ENCODE measurements around the gene ATG4B. TPM values are rescaled to one million over a fixed set of nuclear protein-coding genes. Genes with fewer than 3 reads are reported as not detected.

The ATG4B gene
- total and polyA plus RNA-seq, 9 of the 15 experiments (the other 6 are each of a cell fraction or from before 2014, with no cell fraction given): 5.9 to 58.8 (median 35.6) TPM

GRCh38 chr2:241701399-241702154 lies 64.1 kb downstream of the ATG4B start, which contains the start of gene ING5 (continued):
- no peak for TF ChIP-seq ZNF780A (CRISPR knock-in tag; IDR thresholded peaks at IDR 0.05)
- TF ChIP-seq, protein P1, sequence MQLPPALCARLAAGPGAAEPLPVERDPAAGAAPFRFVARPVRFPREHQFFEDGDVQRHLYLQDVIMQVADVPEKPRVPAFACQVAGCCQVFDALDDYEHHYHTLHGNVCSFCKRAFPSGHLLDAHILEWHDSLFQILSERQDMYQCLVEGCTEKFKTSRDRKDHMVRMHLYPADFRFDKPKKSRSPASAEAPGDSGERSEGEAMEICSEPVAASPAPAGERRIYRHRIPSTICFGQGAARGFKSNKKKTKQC (CRISPR knock-in tag; IDR thresholded peaks at IDR 0.05): 0 out of 2 replicates have a peak, but pooled peaks have one; percentile 16
- TF ChIP-seq RAD51 (IDR thresholded peaks at IDR 0.05; ENCODE audit: borderline replicate concordance, low read depth): no peak
- TF ChIP-seq, protein P2, sequence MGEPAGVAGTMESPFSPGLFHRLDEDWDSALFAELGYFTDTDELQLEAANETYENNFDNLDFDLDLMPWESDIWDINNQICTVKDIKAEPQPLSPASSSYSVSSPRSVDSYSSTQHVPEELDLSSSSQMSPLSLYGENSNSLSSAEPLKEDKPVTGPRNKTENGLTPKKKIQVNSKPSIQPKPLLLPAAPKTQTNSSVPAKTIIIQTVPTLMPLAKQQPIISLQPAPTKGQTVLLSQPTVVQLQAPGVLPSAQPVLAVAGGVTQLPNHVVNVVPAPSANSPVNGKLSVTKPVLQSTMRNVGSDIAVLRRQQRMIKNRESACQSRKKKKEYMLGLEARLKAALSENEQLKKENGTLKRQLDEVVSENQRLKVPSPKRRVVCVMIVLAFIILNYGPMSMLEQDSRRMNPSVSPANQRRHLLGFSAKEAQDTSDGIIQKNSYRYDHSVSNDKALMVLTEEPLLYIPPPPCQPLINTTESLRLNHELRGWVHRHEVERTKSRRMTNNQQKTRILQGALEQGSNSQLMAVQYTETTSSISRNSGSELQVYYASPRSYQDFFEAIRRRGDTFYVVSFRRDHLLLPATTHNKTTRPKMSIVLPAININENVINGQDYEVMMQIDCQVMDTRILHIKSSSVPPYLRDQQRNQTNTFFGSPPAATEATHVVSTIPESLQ (CRISPR knock-in tag; IDR thresholded peaks at IDR 0.05): 0 out of 2 replicates have a peak, but pooled peaks have one; percentile 38
- peak; percentile 46 to 70 for TF ChIP-seq E2F6 (IDR thresholded peaks at IDR 0.05; ENCODE audit: borderline replicate concordance in 1 of 2, extremely low read depth in 1 of 2, insufficient read depth in 1 of 2, insufficient read length in 1 of 2, low read depth in 1 of 2, low read length in 1 of 2, poor library complexity in 1 of 2, severe bottlenecking in 1 of 2)
- TF ChIP-seq, protein P3, sequence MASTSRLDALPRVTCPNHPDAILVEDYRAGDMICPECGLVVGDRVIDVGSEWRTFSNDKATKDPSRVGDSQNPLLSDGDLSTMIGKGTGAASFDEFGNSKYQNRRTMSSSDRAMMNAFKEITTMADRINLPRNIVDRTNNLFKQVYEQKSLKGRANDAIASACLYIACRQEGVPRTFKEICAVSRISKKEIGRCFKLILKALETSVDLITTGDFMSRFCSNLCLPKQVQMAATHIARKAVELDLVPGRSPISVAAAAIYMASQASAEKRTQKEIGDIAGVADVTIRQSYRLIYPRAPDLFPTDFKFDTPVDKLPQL (IDR thresholded peaks at IDR 0.05; ENCODE audit: extremely low read depth, insufficient read length): no peak
- peak; percentile 94 for TF ChIP-seq MYC (IDR thresholded peaks at IDR 0.05; ENCODE audit: low read depth, low read length)
- TF ChIP-seq MYC (CRISPR knock-in tag; IDR thresholded peaks at IDR 0.05; ENCODE audit: borderline replicate concordance, low read depth): no peak
- TF ChIP-seq NR2C2 (CRISPR knock-in tag; IDR thresholded peaks at IDR 0.05): 0 out of 2 replicates have a peak, but pooled peaks have one; percentile 23
- no peak for TF ChIP-seq NR2C2 (tag; IDR thresholded peaks at IDR 0.05)
- no peak for TF ChIP-seq ZNF324 (CRISPR knock-in tag; IDR thresholded peaks at IDR 0.05)
- no peak for TF ChIP-seq COPS2 (conservative IDR thresholded peaks at IDR 0.05)
- no peak for TF ChIP-seq ZNF699 (CRISPR knock-in tag; IDR thresholded peaks at IDR 0.05; ENCODE audit: insufficient replicate concordance)
- peak; percentile 54; the same call in 1 of the 2 replicates for TF ChIP-seq SP1 (CRISPR knock-in tag; IDR thresholded peaks at IDR 0.05)
- TF ChIP-seq CREM (IDR thresholded peaks at IDR 0.05; ENCODE audit: low read depth): peak; percentile 42; the same call in 1 of the 2 replicates
- TF ChIP-seq LARP7 (IDR thresholded peaks at IDR 0.05): no peak
- TF ChIP-seq CEBPB (tag; IDR thresholded peaks at IDR 0.05): no peak
- TF ChIP-seq PHF8 (IDR thresholded peaks at IDR 0.05; ENCODE audit: borderline replicate concordance, low read length): peak; percentile 72; the same call in 1 of the 2 replicates
- no peak for TF ChIP-seq HMG20A (CRISPR knock-in tag; conservative IDR thresholded peaks at IDR 0.05)
- no peak for TF ChIP-seq SRSF3 (IDR thresholded peaks at IDR 0.05; ENCODE audit: insufficient read depth, low read length)
- TF ChIP-seq ETV6 (IDR thresholded peaks at IDR 0.05; ENCODE audit: borderline replicate concordance in 1 of 2, low read depth in 2 of 2, low read length in 1 of 2): no peak
- no peak for TF ChIP-seq ETV6 (CRISPR knock-in tag; IDR thresholded peaks at IDR 0.05; ENCODE audit: borderline replicate concordance)
- no peak for TF ChIP-seq RHOXF2B (CRISPR knock-in tag; conservative IDR thresholded peaks at IDR 0.05)
- no peak for TF ChIP-seq XRCC3 (IDR thresholded peaks at IDR 0.05)
